BE2C (cell line): ENCODE measurements around the gene RFX1.

Experiments used
- DNase-seq: peaks from one replicate; pipeline ENCODE4 v3.0.0-alpha.2; 2020
- H3K27me3 ChIP-seq: fragments of 250-450 bp; sonication (Bioruptor Pico); 2 replicates; pipeline ENCODE4 v1.5.1; 2020; ENCODE audit warnings: mild to moderate bottlenecking
- H3K36me3 ChIP-seq: fragments of 250-450 bp; sonication (Bioruptor Pico); 2 replicates; pipeline ENCODE4 v1.5.1; 2020; ENCODE audit warnings: mild to moderate bottlenecking
- H3K4me1 ChIP-seq: fragments of 250-450 bp; sonication (Bioruptor Pico); 2 replicates; pipeline ENCODE4 v1.5.1; 2020
- H3K4me3 ChIP-seq: 2 replicates; pipeline ENCODE4 v1.5.1; 2011; ENCODE audit warnings: low read depth, low read length
- H3K9me3 ChIP-seq: fragments of 250-450 bp; sonication (Bioruptor Pico); 2 replicates; pipeline ENCODE4 v1.5.1; 2020
- CTCF ChIP-seq: IDR thresholded peaks from 2 replicates; pipeline ENCODE4 v1.5.1; 2012; ENCODE audit warnings: mild to moderate bottlenecking, low read depth, low read length

The RFX1 gene

DNA sequence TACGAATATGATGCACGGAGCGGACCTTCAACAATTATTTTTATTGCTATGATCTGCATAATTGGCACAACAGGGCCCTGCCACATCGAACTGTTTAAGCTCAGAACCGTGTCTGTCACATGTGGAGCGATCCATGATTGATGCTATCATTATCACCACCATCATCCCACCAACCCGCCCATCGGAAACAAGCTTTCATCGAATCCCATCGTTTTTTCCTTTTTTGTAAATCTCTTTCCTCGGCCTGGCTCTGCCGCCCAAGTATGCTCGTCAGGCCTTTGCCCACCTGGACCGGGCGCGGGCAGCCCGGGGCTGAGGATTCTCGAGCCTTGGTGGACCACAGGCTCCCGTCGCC, 54.3 kb downstream of the RFX1 start:
- Histone ChIP-seq H3K4me1 (peaks cover 3% of the 10 kb centered on the region; the same call in 1 of the 2 replicates), H3K4me3 (peak overlapping the region; percentile 78), H3K9me3 (no peaks in the 10 kb centered on the region), H3K27me3 (no peaks in the 10 kb centered on the region), H3K36me3 (peaks cover 27% of the 10 kb centered on the region)
- DNase-seq: no peak
- TF ChIP-seq CTCF: no peak

GRCh38 chr19:13951043-13951442, 55.1 kb downstream of the RFX1 start:
- no peak for TF ChIP-seq CTCF
- Histone ChIP-seq H3K9me3 (no peaks in the 10 kb centered on the region), H3K4me1 (peaks cover 3% of the 10 kb centered on the region; the same call in 1 of the 2 replicates), H3K27me3 (no peaks in the 10 kb centered on the region), H3K36me3 (peaks cover 19% of the 10 kb centered on the region), H3K4me3 (no peak overlapping the region)
- DNase-seq: no peak

DNA sequence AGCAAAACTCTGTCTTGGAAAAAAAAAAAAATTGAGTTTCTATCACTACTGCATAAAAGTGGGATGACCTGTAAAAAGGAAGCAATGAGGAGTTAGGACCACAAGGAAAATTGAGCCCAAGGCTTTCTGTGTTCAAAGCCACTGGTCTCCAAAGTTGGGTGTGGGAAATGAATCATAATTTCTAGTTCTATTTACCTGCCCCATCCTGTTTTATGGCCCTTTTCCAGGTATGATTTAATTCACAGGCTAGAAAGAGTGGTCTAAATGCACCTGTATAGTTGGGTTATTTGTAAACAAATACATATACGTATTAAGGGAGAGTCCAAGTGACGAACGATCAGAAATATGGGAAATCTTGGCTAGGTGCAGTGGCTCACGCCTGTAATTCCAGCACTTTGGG, 59.7 kb downstream of the RFX1 start:
- Histone ChIP-seq H3K4me3 (no peak overlapping the region), H3K27me3 (no peaks in the 10 kb centered on the region), H3K4me1 (no peaks in the 10 kb centered on the region), H3K36me3 (no peaks in the 10 kb centered on the region), H3K9me3 (no peaks in the 10 kb centered on the region)
- no peak for DNase-seq
- TF ChIP-seq CTCF: no peak

- Histone ChIP-seq H3K4me3 (no peak overlapping the region), H3K9me3 (no peaks in the 10 kb centered on the region), H3K36me3 (no peaks in the 10 kb centered on the region), H3K4me1 (peaks cover 3% of the 10 kb centered on the region; the same call in 1 of the 2 replicates), H3K27me3 (no peaks in the 10 kb centered on the region)
- TF ChIP-seq CTCF: no peak
- DNase-seq: no peak
Measured at GRCh38 chr19:13942023-13942684, 64.0 kb downstream of the RFX1 start.

GRCh38 chr19:13938301-13939064, 67.6 kb downstream of the RFX1 start, which contains the start of gene PODNL1:
Gene PODNL1, minus strand, starts transcription at chr19:13938417. Its CDS starts 236 bp downstream, at chr19:13938181.
- H3K9me3 ChIP-seq: no peaks in the 10 kb centered on the region
- peaks cover 3% of the 10 kb centered on the region; the same call in 1 of the 2 replicates for H3K4me1 ChIP-seq
- TF ChIP-seq CTCF: no peak
- no peak for DNase-seq
- H3K27me3 ChIP-seq: no peaks in the 10 kb centered on the region
- no peak within 1 kb of the TSS for H3K4me3 ChIP-seq
- no peaks in the 10 kb centered on the region for H3K36me3 ChIP-seq
